ENCODE data around the gene ATG14. TPM values are rescaled to one million over a fixed set of nuclear protein-coding genes. Genes with fewer than 3 reads are reported as not detected.

Gene ATG14
- polyA plus RNA-seq, 1 of the 3 experiments (the other 2 are of a cell fraction) = 4.3 TPM

GRCh38 chr14:55446833-55447232 is 35.2 kb upstream of the ATG14 start:
- H3K9me2 ChIP-seq = no peaks in the 10 kb centered on the region
- 46% methylated on average over 2 of the region's 2 CpGs for WGBS (ENCODE audit: low lambda C conversion rate)
- H4K20me1 ChIP-seq (ENCODE audit: insufficient read depth) = no peaks in the 10 kb centered on the region
- peaks cover 0 to 26% of the 10 kb centered on the region in 2 experiments; a peak in 2 of 4 replicates for H3K4me1 ChIP-seq (ENCODE audit: control insufficient read depth in 1 of 2, insufficient read depth in 2 of 2, low read depth in 1 of 2, low read length in 1 of 2)
- peak overlapping the region; percentile 42 for H3K4me2 ChIP-seq
- H3K36me3 ChIP-seq (replicated peaks in 1 of 2; ENCODE audit: control insufficient read depth in 1 of 2, insufficient read depth in 2 of 2, low read length in 1 of 2) = no peaks in the 10 kb centered on the region
- POLR2A ChIA-PET = interaction anchor here (0.6 kb wide), 1 partner anchor 134 kb away, joined by 3 read pairs; no protein-coding TSS in a partner anchor
- CTCF ChIA-PET = interaction anchor here (0.6 to 2.8 kb wide), 52 partner anchors 8 to 1035 kb away, joined by 3 to 33 read pairs (median 4); partner anchors contain the start of gene KTN1
- TF ChIP-seq EZH2phosphoT487 (IDR thresholded peaks at IDR 0.05; ENCODE audit: borderline replicate concordance, low read depth) = no peak
- no peak for TF ChIP-seq IRF3 (IDR thresholded peaks at IDR 0.05; ENCODE audit: low read depth, low read length)
- no peak for TF ChIP-seq GATA2 (CRISPR knock-in tag; IDR thresholded peaks at IDR 0.05)
- no peak for TF ChIP-seq PBX3 (IDR thresholded peaks at IDR 0.05)
- no peak for TF ChIP-seq SMC3 (IDR thresholded peaks at IDR 0.05; ENCODE audit: low read depth, low read length)
- TF ChIP-seq REST (IDR thresholded peaks at IDR 0.05; ENCODE audit: low read depth, low read length) = no peak
- no peak for TF ChIP-seq GABPA (IDR thresholded peaks at IDR 0.05; ENCODE audit: low read depth)
- H3K79me2 ChIP-seq (ENCODE audit: insufficient read depth) = no peaks in the 10 kb centered on the region
- no peaks in the 10 kb centered on the region for H3K27me3 ChIP-seq (ENCODE audit: insufficient read depth)
- peaks cover 27% of the 10 kb centered on the region for H3F3A ChIP-seq (replicated peaks; ENCODE audit: insufficient read depth)
- no peak overlapping the region for H3K4me3 ChIP-seq (ENCODE audit: low read depth in 2 of 2, low read length in 1 of 2)
- H3K9me3 ChIP-seq = no peaks in the 10 kb centered on the region
- H3K9ac ChIP-seq = peak overlapping the region; percentile 12; the same call in 1 of the 2 replicates
- peak overlapping the region; percentile 57; the same call in 1 of the 2 replicates for H2AFZ ChIP-seq (ENCODE audit: low read depth)
- no peak for DNase-seq
- peak overlapping the region; percentile 44 to 86; a peak in 3 of 4 replicates for H3K27ac ChIP-seq (ENCODE audit: low read depth in 2 of 2, low read length in 1 of 2)

GRCh38 chr14:55446127-55446736 is 34.6 kb upstream of the ATG14 start:
- Histone ChIP-seq H3K4me1 (ENCODE audit: control insufficient read depth in 1 of 2, insufficient read depth in 2 of 2, low read depth in 1 of 2, low read length in 1 of 2) (peaks cover 0 to 20% of the 10 kb centered on the region in 2 experiments; a peak in 2 of 4 replicates), H3K9me3 (no peaks in the 10 kb centered on the region), H3K4me3 (ENCODE audit: low read depth in 2 of 2, low read length in 1 of 2) (no peak overlapping the region), H4K20me1 (ENCODE audit: insufficient read depth) (no peaks in the 10 kb centered on the region), H3K27ac (ENCODE audit: low read depth in 2 of 2, low read length in 1 of 2) (peak overlapping the region; percentile 44 to 86; a peak in 3 of 4 replicates), H3K79me2 (ENCODE audit: insufficient read depth) (no peaks in the 10 kb centered on the region), H3K9me2 (no peaks in the 10 kb centered on the region), H3K9ac (no peak overlapping the region; the same call in 1 of the 2 replicates), H3K27me3 (ENCODE audit: insufficient read depth) (no peaks in the 10 kb centered on the region), H3K4me2 (peak overlapping the region; percentile 42; the same call in 1 of the 2 replicates), H3F3A (replicated peaks; ENCODE audit: insufficient read depth) (peaks cover 27% of the 10 kb centered on the region), H3K36me3 (replicated peaks in 1 of 2; ENCODE audit: control insufficient read depth in 1 of 2, insufficient read depth in 2 of 2, low read length in 1 of 2) (no peaks in the 10 kb centered on the region), H2AFZ (ENCODE audit: low read depth) (peak overlapping the region; percentile 57; the same call in 1 of the 2 replicates)
- peak; percentile 75 for DNase-seq
- 30% methylated on average over 5 of the region's 5 CpGs for WGBS (ENCODE audit: low lambda C conversion rate)
- POLR2A ChIA-PET = interaction anchor here (0.6 kb wide), 1 partner anchor 135 kb away, joined by 3 read pairs; no protein-coding TSS in a partner anchor
- CTCF ChIA-PET = interaction anchor here (0.6 to 2.8 kb wide), 56 partner anchors 9 to 1036 kb away, joined by 3 to 33 read pairs (median 4); partner anchors contain the start of gene KTN1
- peak; percentile 85 for TF ChIP-seq CTCF (IDR thresholded peaks at IDR 0.05)
- TF ChIP-seq RFX5 (IDR thresholded peaks at IDR 0.05; ENCODE audit: low read length) = no peak
- no peak for TF ChIP-seq JUND (IDR thresholded peaks at IDR 0.05)
- no peak for TF ChIP-seq FOXM1 (IDR thresholded peaks at IDR 0.05; ENCODE audit: low read depth)
- no peak for TF ChIP-seq TEAD4 (IDR thresholded peaks at IDR 0.05; ENCODE audit: borderline replicate concordance, insufficient read depth)
- no peak for TF ChIP-seq YY1 (IDR thresholded peaks at IDR 0.05; ENCODE audit: low read depth)
- no peak for TF ChIP-seq EP300 (IDR thresholded peaks at IDR 0.05; ENCODE audit: borderline replicate concordance in 1 of 2, low read depth in 1 of 2, low read length in 1 of 2)
- peak; percentile 85 for TF ChIP-seq RAD21 (IDR thresholded peaks at IDR 0.05; ENCODE audit: low read length)
- TF ChIP-seq TCF12 (IDR thresholded peaks at IDR 0.05) = no peak
- TF ChIP-seq SMC3 (IDR thresholded peaks at IDR 0.05; ENCODE audit: low read depth, low read length) = peak; percentile 66
- no peak for TF ChIP-seq TAF1 (IDR thresholded peaks at IDR 0.05; ENCODE audit: borderline replicate concordance, low read depth, low read length)
- TF ChIP-seq USF1 (IDR thresholded peaks at IDR 0.05; ENCODE audit: borderline replicate concordance, low read depth) = no peak

All from SK-N-SH (cell line).